HG02885 (cell line): ENCODE measurements around the gene TPGS2.
"Not testable (repeated sequence)": the region's sequence is repeated elsewhere in the genome, so short reads cannot be mapped to it uniquely, and the experiment has no call there.

ENCODE experiments used
- ATAC-seq: cut with Tn5 transposase; IDR thresholded peaks from one replicate; pipeline ENCODE4 v1.9.1; 2021; ENCODE audit warnings: mild to moderate bottlenecking; ENCODE audit not compliant: unreplicated experiment, poor library complexity

Gene TPGS2

DNA sequence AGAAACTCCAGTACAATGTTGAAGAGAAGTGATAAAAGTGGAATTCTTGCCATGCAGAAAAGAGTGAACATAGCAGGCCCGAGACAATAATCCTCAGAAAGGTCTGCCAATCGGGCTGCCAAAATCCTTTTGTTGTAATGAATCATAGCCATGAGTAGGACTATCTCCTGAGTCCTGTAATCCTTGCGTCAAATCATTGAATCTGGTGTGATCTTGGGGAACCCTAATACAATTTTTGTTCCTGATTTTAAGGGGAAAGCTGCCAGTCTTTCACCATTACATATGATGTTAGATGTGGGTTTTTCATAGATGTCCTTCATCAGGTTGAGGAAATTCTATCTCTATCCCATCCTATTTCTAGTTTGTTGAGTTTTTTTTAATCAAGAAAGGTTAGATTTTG, 2.2 kb downstream of the TPGS2 start:
- ATAC-seq = no peak

DNA sequence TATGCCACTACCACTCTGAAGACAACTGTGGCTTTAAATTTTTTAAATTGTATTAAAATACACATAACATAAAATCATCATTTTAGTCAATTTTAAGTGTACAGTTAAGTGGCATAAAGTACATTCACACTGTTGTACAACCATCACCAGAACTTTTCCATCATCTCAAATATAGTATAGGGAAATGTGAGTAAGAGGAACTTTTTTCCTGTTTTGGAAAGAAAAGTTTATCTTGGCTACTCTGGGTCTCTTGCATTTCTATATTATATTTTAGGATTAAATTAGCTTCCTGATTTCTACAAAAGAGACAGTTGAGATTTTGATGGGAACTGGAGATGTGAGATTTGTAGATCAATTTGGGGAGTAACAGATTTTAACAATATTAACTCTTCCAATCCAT, 3.3 kb downstream of the TPGS2 start:
- ATAC-seq = no peak

DNA sequence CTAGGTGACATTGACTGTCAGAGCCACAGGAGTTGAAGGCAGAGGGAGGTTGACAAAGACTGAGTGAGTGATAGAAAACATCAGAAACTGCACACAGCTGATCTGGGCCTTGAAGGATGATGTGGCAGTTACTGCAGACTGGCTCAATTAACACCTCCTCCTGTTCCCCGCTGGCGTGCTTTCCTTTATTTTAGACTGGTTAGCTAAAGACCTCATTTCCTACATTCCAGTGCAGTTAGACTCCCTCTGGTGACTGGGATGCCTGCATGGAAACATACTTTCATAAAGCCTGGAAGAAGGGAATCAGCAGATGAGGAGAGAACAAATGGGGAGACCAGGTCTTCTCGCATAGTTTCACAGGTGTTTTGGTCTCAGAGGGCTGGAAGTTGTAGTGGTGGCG, 7.1 kb downstream of the TPGS2 start:
- ATAC-seq = no peak

DNA sequence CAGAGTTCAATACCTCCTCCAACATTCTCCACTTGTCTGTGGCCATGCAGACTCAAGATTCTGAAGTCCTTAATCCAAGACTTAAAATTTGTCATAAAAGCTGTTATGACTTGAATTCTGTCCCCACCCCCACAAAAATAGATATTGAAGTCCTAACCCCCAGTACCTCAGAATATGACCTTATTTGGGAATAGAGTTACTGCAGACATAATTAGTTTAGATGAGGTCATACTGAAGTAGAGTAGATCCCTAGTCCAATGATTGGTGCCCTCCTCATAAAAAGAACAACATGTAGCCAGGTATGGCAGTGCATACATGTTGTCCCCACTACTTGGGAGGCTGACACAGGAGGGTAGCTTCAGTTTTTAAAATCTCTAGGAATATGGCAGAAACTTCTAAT, 9.2 kb downstream of the TPGS2 start:
- no peak for ATAC-seq

DNA sequence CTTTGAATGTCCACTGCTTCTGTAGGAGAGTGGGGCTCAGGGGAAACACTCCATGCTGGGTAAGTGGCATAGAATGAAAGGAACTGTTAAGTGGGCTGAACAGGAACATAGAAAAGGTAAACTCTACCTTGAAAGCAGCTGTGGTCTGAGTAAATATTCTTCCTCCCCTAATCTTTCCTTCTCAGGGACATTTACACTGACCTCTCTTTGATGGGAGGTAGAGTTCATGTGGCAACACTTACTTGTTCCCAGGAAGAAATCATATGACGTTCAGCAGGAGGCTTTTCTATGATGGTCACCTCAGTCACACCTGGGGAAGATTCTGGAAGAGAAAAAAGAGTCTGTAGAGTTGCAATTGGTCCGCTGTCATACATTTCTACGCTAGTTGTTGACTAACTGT, 10.2 kb downstream of the TPGS2 start:
- ATAC-seq = no peak

DNA sequence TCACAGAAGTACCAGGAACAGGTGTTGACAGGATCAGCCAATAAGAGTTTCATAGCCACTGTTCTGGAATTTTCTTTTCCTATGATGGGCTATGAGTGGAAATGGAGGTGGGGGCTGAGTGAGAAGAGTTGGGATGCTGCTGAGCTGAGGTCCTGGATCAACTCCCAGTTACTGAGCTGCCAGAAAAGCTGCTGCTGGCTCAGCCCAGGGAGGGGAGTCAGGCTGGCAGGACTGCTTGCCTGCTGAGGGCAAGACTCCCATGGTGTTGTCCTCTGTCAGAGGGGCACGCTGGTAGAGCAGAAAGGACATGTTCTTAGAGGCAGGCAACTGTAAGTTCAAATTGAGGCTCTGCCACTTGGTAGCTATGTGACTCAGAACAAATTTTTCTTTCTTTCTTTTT, 11.8 kb downstream of the TPGS2 start:
- no peak for ATAC-seq

DNA sequence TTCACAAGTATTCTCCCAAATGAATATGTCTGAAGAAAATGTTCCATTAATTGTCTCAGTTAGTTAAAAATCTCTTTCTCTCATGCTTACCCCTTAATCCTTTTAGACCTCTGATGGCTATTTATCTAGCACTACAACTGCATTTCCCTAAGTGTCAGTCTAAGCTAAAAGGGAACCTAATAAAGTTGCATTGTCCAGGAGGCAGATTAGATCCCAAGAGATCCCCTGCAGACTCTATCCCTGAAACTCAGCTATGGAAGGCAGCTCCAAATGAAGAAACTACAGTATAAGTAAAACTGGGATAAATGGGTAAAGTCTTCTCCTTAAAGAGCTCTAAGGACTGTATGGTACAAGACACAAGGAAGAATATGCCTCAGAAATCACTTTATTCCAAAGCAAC, 12.7 kb downstream of the TPGS2 start:
- ATAC-seq = not testable (repeated sequence)

DNA sequence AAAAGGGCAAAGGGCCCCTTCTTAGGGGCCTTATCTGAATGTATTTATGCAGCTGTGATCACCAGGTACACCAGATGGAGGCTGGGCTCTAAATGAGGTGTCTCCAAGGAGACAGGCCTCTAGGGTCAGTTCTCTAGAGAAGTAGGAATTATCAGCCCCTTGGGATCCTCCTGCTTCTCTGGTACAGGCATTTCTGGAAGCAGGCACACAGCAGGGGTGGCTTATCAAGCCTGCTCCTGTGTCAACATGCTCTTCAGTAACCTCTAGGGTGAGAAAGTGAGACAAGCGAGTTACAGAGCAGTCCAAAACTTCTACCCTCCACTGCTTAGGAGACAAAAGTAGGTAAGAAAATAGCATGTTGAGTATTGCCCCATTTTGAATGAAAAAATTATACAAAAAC, 13.8 kb downstream of the TPGS2 start:
- no peak for ATAC-seq

DNA sequence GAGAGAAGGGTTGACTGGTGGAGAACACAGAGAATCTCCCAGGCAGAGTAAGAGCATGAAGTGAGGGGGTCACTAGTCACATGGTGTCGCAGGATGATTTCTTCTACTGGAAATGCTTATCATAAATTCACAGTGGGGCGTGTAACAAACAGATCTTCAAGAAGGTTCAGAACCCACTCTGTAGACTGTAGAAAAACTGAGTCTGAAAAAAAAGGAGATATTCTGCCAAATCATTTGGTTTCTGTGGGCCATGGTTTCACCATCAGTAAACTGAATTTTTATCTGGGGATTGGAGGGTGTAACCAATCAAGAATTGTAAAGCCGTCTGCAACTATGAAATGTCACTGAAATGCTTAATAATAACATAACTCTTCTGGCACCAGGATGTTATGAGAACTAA, 15.0 kb downstream of the TPGS2 start:
- ATAC-seq = no peak

DNA sequence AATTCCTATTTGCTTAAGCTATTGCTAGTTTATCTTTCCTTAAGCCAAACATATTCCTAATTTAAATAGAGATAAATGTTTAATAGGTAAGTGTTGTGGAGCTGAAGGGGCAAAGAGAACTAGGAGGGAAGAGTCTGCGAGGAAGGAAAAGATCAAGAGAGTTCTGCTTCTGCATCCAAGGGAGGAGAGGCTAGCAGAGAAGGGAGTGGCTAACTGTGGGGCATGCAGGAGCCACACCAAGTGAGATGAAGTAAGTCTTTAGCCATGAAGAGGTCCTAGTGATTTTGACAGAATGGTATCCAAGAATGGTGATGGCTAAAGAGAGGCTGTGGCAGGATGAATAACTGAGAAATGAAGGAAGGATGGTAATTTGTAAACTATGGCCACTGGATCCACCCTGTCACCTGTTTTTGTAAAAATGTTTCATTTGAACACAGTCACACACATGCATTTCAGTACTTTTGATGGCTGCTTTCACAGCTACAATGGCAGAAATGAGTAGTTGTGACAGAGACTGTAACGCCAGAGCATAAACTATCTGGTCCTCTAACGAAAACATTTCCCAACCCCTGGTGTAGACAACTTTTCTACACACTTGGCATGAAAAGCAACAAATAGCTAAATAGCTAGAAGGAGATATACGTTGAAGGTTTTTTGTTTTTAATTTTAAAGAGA, 15.6 kb downstream of the TPGS2 start:
- no peak for ATAC-seq

DNA sequence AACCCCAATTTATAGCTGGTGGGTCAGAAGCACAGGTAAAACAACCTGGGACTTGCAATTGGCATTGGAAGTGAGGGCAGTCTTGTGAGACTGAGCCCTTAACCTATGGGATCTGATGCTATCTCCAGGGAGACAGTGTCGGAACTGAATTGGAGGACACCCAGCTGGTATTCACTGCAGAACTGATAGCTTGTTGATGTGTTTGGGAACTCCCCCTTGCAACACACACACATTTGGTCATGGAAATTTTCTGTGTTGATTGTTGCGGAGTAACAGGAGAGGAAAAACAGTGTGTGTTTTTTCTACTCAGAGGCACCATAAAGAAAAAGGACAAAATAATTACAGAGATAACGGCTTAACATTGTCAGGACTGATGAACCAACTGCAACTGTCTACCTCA, 16.1 kb downstream of the TPGS2 start:
- no peak for ATAC-seq

DNA sequence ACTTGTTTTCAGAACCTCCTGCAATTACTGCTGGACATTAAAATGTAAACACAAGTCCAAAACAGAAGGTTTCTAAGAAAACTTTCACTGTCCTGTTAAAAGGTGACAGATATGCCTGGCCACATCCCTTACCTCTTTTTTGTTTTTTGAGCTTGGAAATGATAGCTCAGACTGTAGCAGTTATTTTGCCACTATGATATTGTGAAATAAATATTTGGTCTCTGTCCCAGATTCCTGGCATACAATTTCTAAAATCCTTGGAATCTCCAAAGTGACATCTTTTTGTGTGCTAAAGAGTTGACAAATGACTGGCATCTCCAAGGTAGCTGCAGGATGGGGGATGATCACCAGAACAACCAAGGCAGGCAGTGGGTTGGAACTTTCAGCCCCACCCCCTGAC, 16.8 kb downstream of the TPGS2 start:
- no peak for ATAC-seq

DNA sequence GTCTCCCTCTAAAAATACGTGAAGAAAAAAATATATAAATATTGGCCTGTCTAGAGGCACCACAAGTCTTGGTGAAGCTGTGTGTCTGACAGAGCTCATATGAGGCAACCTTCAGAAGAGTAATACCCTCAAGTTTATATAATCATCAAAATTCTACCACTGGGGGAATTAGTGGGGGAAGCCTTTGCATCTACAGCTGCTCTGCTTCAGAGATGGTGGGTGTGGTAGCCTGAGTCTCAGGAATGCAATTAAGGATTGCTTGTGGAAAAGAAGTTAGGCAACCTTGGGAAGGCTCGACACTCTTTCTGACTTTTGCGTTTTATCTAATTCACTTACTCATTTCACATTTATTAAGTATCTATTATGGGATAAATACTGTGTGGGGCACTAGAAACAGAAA, 17.4 kb downstream of the TPGS2 start:
- no peak for ATAC-seq

DNA sequence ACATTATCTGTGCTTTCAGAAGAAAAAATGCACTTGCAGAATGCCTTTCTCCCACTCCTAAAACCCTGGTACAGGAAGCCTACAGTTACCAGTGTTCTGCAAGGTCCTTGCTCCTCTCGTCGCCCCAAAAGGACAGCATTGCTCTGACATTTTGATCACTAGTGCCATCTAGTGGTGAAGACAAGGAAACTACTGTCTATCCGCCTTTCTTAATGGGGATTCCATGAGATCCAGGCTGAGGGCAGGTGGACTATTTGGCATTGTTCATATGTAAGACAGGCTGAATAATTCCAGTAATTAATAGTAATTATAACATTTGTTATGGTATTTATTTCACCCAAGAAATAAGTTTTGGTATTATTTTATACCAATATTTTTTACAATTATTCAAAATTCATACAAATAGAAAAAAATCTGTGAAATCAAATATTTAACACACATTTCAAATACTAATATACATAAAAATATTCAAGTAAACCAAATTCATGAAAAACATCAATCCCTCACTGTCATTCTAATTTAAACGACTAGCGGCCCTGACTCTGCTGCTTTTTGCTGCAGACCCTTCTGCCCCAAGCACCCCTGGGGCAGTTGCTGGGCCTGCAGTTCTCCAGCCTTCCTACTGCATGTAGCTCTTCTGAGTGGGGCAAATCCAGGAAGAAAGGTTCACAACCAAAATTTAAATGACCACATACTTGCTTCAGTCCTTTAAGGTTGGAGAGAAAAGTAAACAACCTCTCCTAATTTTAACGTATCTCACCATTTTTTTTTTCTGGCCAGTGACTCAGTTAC, 19.0 kb downstream of the TPGS2 start:
- peak; percentile 99 for ATAC-seq

DNA sequence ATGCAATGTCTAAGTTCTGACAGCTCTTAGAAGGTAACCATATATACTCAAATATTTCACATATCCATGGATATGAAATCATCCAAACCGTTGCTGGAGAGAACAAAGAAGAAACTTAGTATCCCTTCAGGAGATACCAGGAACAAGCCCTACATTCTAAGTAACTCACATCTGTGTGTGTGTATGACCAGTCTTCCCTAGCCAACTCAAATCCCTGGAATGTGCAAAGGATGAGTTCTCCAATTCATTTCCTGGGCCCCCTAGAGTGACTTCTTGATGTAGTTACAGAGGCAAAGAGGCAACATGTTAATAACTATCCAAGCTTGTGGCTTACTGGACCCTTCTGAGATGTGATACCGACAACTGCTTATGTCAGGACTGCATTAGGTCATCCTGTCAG, 20.1 kb downstream of the TPGS2 start:
- ATAC-seq = no peak

DNA sequence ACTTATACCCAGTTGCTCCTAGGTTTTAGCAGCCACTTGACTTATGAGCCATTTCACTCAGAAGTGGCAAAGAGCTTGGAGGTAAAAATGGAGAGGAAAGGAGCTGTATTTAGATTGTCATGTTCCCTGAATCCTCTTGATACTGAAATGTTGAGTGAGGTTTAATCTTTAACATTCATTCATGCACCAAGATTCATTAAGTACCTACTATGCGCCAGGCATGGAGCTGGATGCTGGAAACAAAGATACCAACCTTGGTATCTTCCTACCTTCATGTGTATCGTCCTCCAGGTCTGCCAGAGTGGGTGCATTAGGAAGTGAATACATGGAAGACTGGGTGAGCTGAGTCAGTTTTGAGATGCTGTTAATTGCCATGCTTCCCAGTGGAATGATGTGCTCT, 23.7 kb downstream of the TPGS2 start:
- no peak for ATAC-seq

DNA sequence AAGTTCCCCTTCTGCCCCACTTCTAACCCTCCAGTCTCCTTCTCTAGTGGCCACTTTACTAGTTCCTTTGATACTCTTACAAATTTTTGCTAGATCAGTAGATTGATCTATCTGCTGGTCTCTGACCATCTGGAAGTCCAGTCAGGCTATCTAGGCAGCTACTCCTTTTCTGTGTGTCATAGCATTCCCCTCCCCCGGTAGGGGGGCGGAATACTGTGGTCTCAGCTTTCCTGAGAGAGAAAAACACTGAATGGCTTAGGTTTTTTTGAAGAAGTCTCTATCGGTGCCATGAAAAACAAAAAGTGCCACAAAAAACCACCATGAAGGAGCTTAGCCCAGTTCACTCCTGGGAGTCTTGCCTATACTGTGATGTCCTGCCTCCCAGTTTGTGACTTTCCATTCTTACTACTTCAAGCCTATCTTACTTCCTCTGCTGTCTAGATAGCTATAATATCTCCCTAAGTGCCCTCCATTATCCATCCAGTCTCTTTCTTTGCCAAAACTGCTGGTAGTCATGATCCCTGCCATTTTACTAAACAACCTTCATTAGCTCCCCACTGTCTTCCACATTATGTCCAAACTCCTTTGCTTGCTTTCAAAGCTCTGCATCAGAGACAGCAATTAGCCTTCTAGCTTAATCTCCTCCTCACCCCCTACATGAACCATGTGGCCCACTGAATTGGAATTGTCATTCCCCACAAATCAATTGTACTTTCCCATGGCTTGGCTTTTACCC, 29.9 kb downstream of the TPGS2 start:
- ATAC-seq = no peak

DNA sequence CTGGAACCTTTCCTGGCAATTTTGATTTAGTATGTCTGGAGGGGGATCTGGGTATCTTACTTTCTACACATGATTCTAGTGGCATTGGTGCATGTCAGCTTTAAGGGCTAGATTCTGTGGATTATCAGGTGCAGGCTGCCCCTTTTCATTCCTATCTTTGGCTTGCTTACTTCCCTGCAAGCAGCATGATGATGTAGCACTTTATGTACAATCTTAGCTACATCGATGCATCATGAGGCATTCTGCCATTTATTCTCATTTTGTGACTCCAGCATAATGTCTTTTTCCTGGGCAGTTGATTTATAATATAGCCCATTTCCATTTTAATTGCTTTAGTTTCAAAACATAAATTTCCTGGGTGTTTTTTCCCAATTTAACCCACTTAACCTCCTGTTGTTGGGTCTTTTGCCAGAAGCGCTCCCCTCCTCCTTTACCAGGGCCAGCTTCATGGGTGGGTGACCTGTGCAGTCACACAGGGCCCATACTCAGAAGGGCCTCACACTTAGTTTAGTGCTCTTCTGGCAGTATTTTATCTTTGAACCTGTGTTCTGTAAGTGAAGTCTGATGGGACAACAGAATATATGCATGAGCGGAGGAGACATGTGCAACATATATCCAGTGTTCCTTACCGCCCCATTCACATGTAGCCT, 36.0 kb downstream of the TPGS2 start:
- no peak for ATAC-seq

DNA sequence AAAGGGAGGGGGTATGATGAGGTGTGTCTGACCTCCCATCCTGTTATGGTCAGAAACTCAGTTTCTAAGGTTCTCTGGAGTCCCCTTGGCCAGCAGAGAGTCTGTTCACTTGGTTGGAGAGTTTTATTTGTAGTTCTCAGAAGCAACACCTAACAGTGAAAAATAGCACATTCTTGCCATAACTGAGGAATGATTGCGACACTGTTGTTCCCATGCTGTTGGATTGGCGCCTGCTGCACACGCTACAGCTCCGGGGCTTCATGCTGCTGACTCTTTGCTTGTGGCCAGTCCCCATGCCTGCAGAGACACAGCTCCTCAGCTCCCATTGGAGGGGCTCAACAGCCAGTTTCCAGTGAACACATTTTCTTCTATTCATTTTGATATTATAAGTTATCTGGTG, 42.1 kb downstream of the TPGS2 start:
- no peak for ATAC-seq

DNA sequence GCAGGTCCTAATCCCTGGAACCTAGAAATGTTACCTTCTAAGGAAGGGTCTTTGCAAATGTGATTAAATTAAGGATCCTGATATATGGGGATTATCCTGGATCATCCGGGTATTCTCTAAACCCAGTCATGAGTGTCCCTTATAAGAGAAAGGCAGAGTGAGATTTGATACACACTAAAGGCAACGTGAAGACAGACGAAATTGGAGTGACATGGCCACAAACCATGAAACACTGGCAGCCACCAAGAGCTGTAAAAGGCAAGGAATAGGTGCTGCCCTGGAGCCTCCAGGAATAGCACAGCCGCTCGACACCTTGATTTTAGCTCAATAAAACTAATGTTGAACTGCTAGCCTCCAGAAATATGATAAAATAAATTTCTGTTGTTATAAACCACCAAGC, 45.0 kb downstream of the TPGS2 start:
- no peak for ATAC-seq

DNA sequence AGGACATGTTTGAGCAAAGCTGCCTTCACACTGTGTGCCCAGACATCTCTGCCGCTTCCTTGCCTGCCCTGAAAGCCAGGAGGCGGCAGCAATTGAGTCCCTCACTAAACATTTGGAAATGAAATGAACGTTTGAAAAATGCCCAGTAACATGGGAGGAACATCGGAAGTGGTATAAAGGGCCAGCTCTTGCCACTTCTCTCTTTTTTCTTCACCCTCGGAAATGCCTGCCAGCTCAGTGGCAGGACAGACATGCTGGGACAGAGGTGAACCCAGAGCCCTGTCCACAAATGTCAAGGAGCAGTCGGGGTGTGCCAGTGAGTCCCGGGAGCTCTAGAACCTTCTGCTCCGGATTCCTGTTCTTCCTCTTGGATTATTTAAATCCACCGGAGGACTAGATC, 46.1 kb downstream of the TPGS2 start:
- no peak for ATAC-seq
